HG02943 (cell line): Measurements from ENCODE around the gene KLHL18.

ENCODE experiments used
- ATAC-seq: cut with Tn5 transposase; IDR thresholded peaks from one replicate; pipeline ENCODE4 v1.9.1; 2021; ENCODE audit warnings: mild to moderate bottlenecking, low read depth, moderate library complexity; ENCODE audit not compliant: unreplicated experiment

The KLHL18 gene

DNA sequence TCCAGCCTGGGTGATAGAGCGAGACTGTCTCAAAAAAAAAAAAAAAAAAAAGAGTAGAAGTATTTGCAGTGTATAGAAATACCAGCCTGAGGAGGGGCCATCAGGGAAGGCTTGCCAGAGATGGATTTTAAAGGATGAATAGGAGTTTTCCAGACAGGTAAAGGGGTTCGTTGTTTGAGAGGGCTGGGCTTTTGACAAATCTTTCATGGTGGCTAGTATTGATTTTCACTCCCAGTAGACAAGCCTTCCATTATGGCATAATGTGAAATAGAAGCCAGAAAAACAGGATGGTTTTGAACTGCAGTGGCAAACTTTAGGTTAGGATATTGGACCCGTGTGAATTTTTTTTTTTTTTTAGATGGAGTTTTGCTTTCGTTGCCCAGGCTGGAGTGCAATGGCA, 101.7 kb downstream of the KLHL18 start:
- ATAC-seq = no peak

DNA sequence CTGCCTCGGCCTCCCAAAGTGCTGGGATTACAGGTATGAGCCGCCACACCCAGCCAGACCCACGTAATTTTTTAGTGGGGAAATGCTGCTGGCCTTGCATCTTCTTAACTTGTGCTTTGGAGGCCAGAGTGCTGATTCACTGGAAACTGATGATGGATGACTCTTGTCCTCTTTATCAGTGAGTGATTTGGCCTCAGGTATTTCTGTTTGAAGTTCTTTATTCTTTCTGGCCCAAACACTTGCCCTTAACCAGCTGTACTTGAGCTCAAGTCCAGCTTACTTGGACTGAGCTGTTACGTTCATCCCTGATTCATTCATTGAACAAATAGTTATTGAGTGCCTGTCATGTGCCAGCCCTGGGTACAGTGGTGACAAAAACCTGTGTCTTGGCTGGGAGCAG, 102.3 kb downstream of the KLHL18 start:
- no peak for ATAC-seq

DNA sequence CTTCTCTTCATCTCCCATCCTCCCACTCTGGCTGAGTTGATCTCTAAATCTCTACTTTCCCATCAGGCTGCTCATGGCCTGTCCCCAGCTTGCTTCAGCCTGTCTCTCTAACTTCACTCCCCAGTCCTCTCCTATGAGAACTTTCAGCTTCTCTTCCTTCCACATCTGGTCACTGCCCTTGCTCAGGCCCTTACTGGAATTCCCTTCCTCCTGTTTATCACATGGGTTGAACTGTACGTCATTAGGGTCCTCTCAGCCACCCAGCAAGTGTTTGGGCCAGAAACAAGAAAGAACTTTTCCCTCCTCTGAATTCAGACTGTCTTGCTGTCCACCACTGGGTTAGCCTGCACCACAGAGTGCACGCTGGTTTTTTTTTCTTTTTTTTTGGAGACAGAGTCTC, 103.1 kb downstream of the KLHL18 start:
- ATAC-seq = no peak

DNA sequence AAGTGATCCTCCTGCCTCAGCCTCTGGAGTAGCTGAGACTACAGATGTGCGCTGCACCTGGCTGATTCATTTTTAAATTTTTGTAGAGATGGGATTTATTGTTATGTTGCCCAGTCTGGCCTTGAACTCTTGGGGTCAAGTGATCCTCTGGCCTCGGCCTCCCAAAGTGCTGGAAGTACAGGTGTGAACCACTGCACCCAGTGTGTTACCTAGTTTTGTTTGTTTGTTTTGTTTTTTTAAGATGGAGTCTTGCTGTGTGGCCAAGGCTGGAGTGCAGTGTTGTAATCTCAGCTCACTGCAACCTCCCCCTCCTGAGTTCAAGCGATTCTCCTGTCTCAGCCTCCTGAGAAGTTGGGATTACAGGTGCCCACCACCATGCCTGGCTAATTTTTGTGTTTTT, 110.2 kb downstream of the KLHL18 start:
- no peak for ATAC-seq

DNA sequence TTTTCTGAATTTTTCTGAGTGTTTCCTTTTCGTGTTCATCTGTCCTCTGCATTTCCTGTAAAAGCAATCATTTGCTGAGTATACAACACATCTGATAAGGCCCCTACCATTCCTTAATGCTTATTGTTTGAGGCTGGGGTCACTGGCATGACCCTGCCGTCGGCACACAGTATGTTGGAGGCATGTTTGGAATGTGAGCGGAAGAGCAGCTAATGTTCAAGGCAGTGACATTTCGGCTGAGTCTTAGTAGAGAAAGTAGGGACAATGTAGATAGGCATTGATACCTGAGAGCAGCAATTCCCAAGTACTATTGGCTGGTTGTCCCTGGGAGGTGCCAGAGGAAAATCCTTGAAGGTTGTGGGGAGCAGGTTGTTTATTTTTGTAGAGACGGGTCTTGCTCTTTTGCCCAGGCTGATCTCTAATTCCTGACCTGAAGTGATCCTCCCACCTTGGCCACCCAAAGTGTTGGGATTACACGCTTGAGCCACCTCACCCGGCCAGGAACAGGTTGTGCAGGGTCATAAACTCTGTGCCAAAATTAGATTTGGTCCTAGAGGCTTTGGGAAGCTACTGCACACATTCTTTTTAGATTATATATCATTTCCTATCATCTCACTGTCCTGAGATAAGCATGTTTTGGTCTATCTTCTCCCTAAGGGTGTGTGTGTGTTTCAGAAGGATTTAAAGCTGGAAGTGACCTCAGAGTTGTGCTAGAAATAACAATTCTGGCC, 111.6 kb downstream of the KLHL18 start:
- no peak for ATAC-seq

DNA sequence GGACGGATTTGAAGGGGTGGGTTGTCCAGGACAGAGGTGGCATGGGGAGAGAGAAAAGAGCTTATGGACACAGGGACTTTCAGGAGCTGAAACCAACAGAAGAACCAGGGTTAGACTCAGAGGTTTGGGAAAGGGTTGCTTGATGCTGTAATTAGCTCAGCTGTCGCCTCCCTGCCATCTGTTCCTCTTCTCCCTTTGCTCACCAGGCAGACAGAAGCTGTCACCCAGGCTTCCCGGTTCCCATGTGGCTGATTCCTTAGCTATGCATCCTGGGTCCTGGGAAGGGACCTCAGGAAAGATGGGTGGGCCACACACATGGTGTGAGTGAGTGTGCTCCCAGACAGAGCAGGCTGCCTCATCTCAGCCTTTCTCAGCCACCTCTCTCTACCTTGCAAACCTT, 112.1 kb downstream of the KLHL18 start:
- no peak for ATAC-seq
